Heart left ventricle (tissue), 16 donors: ENCODE measurements around the gene TNFRSF13B. TPM values are rescaled to one million over a fixed set of nuclear protein-coding genes. Genes with fewer than 3 reads are reported as not detected.

ENCODE experiments used
- ATAC-seq, 4 donors: fragments of 200-7000 bp; cut with Tn5 transposase; one replicate each; pipeline ENCODE4 v1.9.1; 2020 to 2022; ENCODE audit warnings: moderate library complexity in 4 of 4, mild to moderate bottlenecking in 3 of 4, moderate number of reproducible peaks in 1 of 4
- DNase-seq, 5 donors: peaks; one replicate each; pipeline ENCODE4 v3.0.0-alpha.2; 2020
- H3K27ac ChIP-seq, 12 donors: fragments of 200-600 bp; sonication (generic) in 4 of 12; one replicate each; pipeline versions ENCODE4 v1.5.0 to v1.8.0; 2016 to 2022; ENCODE audit warnings: mild to moderate bottlenecking in 2 of 12
- H3K27me3 ChIP-seq, 9 donors: fragments of 200-600 bp; sonication (generic) in 2 of 9; one replicate each; pipeline versions ENCODE4 v1.5.1 to v1.8.0; 2016 to 2022; ENCODE audit warnings: mild to moderate bottlenecking in 3 of 9
- H3K36me3 ChIP-seq, 9 donors: fragments of 200-600 bp; sonication (generic) in 2 of 9; one replicate each; pipeline versions ENCODE4 v1.5.0 to v1.8.0; 2018 to 2022; ENCODE audit warnings: mild to moderate bottlenecking in 2 of 9
- H3K4me1 ChIP-seq, 12 donors: fragments of 200-600 bp; sonication (generic) in 4 of 12; one replicate each; pipeline versions ENCODE4 v1.5.0 to v1.8.0; 2016 to 2022; ENCODE audit warnings: mild to moderate bottlenecking in 3 of 12
- H3K4me3 ChIP-seq, 12 donors: fragments of 200-600 bp; sonication (generic) in 4 of 12; one replicate each; pipeline versions ENCODE4 v1.5.0 to v1.8.0; 2017 to 2022; ENCODE audit warnings: mild to moderate bottlenecking in 9 of 12, moderate library complexity in 4 of 12
- H3K9me3 ChIP-seq, 12 donors: fragments of 200-600 bp; sonication (generic) in 4 of 12; one replicate each; pipeline versions ENCODE4 v1.5.0 to v1.8.0; 2016 to 2022; ENCODE audit warnings: mild to moderate bottlenecking in 1 of 12
- CTCF ChIP-seq, 12 donors: fragments of 200-600 bp; sonication (generic) in 4 of 12; IDR thresholded peaks; one replicate each; pipeline versions ENCODE4 v1.5.0 to v1.8.0; 2018 to 2022; ENCODE audit warnings: antibody characterized with exemption in 12 of 12, mild to moderate bottlenecking in 5 of 12
- POLR2A ChIP-seq, 2 donors: fragments of 450-650 bp; IDR thresholded peaks; one replicate each; pipeline ENCODE4 v1.6.1; 2017; ENCODE audit warnings: antibody characterized with exemption in 2 of 2, mild to moderate bottlenecking in 2 of 2, moderate library complexity in 2 of 2
- whole genome bisulfite sequencing, 4 donors: extraction: QIAGEN DNeasy Blood & Tissue Kit in 2 of 4; methylation state at CpG; one replicate each; pipeline versions ENCODE4 v1.1.5 to v1.1.7; 2013 to 2018; 5-methylcytosine and 5-hydroxymethylcytosine counted together
- intact Hi-C, 10 donors: fragments of 100-400 bp; cut with DNase I; formaldehyde crosslinking; loops; one replicate each; pipeline versions ENCODE4 v1.11.1 to v1.14.2; 2022
- polyA plus RNA-seq, 2 donors: library from polyadenylated mRNA; stranded (reverse); fragments of 200-250 nt; gene quantifications; one replicate each; pipeline ENCODE4 v1.2.3, GENCODE V29; 2013
- total RNA-seq, 9 donors: library from RNA; depleted of rRNA in 2 of 9; stranded (reverse); fragments of >200 nt in 2 of 9; fragmentation: NEBNext Ultra II Directional in 3 of 9; extraction: Animal tissue kit (Norgen Biotek cat#: 25700) in 3 of 9; gene quantifications; one replicate each; pipeline versions ENCODE4 v1.1.0 to v1.2.4, GENCODE V29; 2016 to 2023
- donor health status: ischemic (EF 13 %, LVEDD 7.1; RV severe dilation, severe dysfunction).
- donor health status: healthy with polysubstance abuse.
- donor health status: DM: no; HTN: yes; CAD: no.
- donor health status: DM: no; HTN: no; CAD: no.
- donor health status: ischemic (EF 25% LVEDD 6.9; RV normal size, moderate dysfunction).
- donor health status: ischemic (EF 25% LVEDD 5.7; RV mildly dilated, moderate dysfunction).
- donor health status: healthy.
- donor health status: DM: yes; HTN: yes; CAD: no.
- donor health status: ischemic (EF 35%, LVEDD 5.7; RV mildly dilated, moderate dysfunction).
- donor health status: nonischemic (EF 11% LVEDD 7.7; RV severe dilation, severe dysfunction).
- donor health status: DM: yes; HTN: yes; CAD: no.
- donor health status: PGD.
- donor health status: ischemic (EF 29% LVEDD 5.4; RV normal size, mild dysfunction).
- donor health status: nonischemic (EF 23%, LVEDD 6.1; RV moderate dilation, normal function).

The TNFRSF13B gene
- total and polyA plus RNA-seq, 11 donors, result not detected

GRCh38 chr17:16938496-16939207 is 33.3 kb downstream of the TNFRSF13B start:
- DNase-seq (no peak), ATAC-seq (no peak)
- Histone ChIP-seq H3K27me3 (no peaks in the 10 kb centered on the region), H3K27ac (no peak overlapping the region), H3K9me3 (no peaks in the 10 kb centered on the region), H3K36me3 (no peaks in the 10 kb centered on the region), H3K4me1 (no peaks in the 10 kb centered on the region), H3K4me3 (no peak overlapping the region)
- intact Hi-C loops, result no loop called here
- 51 to 63% (median 55%) methylated on average over 11 to 12 of the region's 12 CpGs for WGBS, 4 donors
- TF ChIP-seq POLR2A (IDR thresholded peaks at IDR 0.05) (no peak), CTCF (IDR thresholded peaks at IDR 0.05) (no peak)

GRCh38 chr17:16938031-16938430 is 33.9 kb downstream of the TNFRSF13B start:
- H3K36me3 ChIP-seq, result no peaks in the 10 kb centered on the region
- no peaks in the 10 kb centered on the region for H3K4me1 ChIP-seq
- DNase-seq (no peak), ATAC-seq (no peak)
- H3K4me3 ChIP-seq, result no peak overlapping the region
- intact Hi-C loops, result no loop called here
- no peak overlapping the region for H3K27ac ChIP-seq
- WGBS, 4 donors, result 69 to 78% (median 74%) methylated on average over 10 of the region's 10 CpGs
- no peaks in the 10 kb centered on the region for H3K27me3 ChIP-seq
- H3K9me3 ChIP-seq, result no peaks in the 10 kb centered on the region
- no peak for TF ChIP-seq CTCF (IDR thresholded peaks at IDR 0.05)
- no peak for TF ChIP-seq POLR2A (IDR thresholded peaks at IDR 0.05)

GRCh38 chr17:16937431-16937830 is 34.5 kb downstream of the TNFRSF13B start:
- H3K4me1 ChIP-seq, result no peaks in the 10 kb centered on the region
- no peaks in the 10 kb centered on the region for H3K27me3 ChIP-seq
- H3K9me3 ChIP-seq, result no peaks in the 10 kb centered on the region
- H3K36me3 ChIP-seq, result no peaks in the 10 kb centered on the region
- no peak overlapping the region for H3K27ac ChIP-seq
- no peak overlapping the region for H3K4me3 ChIP-seq
- no peak for TF ChIP-seq POLR2A (IDR thresholded peaks at IDR 0.05)
- no peak for TF ChIP-seq CTCF (IDR thresholded peaks at IDR 0.05)
- intact Hi-C loops, result no loop called here
- DNase-seq (no peak), ATAC-seq (no peak)
- WGBS, 4 donors, result 82 to 94% (median 89%) methylated on average over 17 of the region's 17 CpGs

GRCh38 chr17:16936536-16937310 is 35.2 kb downstream of the TNFRSF13B start:
- ATAC-seq, result no peak
- no peaks in the 10 kb centered on the region for H3K9me3 ChIP-seq
- WGBS, 4 donors, result 71 to 86% (median 85%) methylated on average over 5 to 6 of the region's 6 CpGs
- no peaks in the 10 kb centered on the region for H3K4me1 ChIP-seq
- intact Hi-C loops, result no loop called here
- no peak overlapping the region for H3K27ac ChIP-seq
- no peak overlapping the region for H3K4me3 ChIP-seq
- TF ChIP-seq POLR2A (IDR thresholded peaks at IDR 0.05) (no peak), CTCF (IDR thresholded peaks at IDR 0.05) (no peak)
- H3K27me3 ChIP-seq, result no peaks in the 10 kb centered on the region
- no peak for DNase-seq
- no peaks in the 10 kb centered on the region for H3K36me3 ChIP-seq
